ENCODE results near the gene ARHGEF16. TPM values are rescaled to one million over a fixed set of nuclear protein-coding genes. Genes with fewer than 3 reads are reported as not detected.

The ARHGEF16 gene
- total RNA-seq, 1 donor from 2014 or later, result 4.1 TPM

GRCh38 chr1:3436451-3436850 lies 18.0 kb upstream of the ARHGEF16 start:
- Histone ChIP-seq H3K4me3 (ENCODE audit: insufficient read depth, low read depth, low read length) (no peak overlapping the region), H3K9ac (ENCODE audit: low read length) (no peak overlapping the region), H3K27ac (ENCODE audit: low read depth, low read length) (no peak overlapping the region), H3K4me1 (ENCODE audit: insufficient read depth, low read length) (no peaks in the 10 kb centered on the region), H3K79me2 (ENCODE audit: insufficient read depth, low read length) (no peaks in the 10 kb centered on the region), H2AFZ (ENCODE audit: low read depth, low read length) (no peak overlapping the region), H3K4me2 (ENCODE audit: low read length) (no peak overlapping the region), H3K27me3 (ENCODE audit: insufficient read depth, low read length) (peaks cover 8% of the 10 kb centered on the region), H3K9me3 (ENCODE audit: insufficient read depth, low read depth, low read length) (peaks cover 2% of the 10 kb centered on the region), H4K20me1 (ENCODE audit: insufficient read depth, low read length) (no peaks in the 10 kb centered on the region), H3K36me3 (ENCODE audit: insufficient read depth, low read length) (no peaks in the 10 kb centered on the region)
- H3K4me1 Mint-ChIP-seq (ENCODE audit: low read depth, unreplicated experiment), result no peaks in the 10 kb centered on the region
- H3K36me3 Mint-ChIP-seq (ENCODE audit: low read depth, unreplicated experiment), result no peaks in the 10 kb centered on the region
- H3K27me3 Mint-ChIP-seq (ENCODE audit: low read depth, unreplicated experiment), result peaks cover 36% of the 10 kb centered on the region
- H3K4me3 Mint-ChIP-seq (ENCODE audit: unreplicated experiment), result no peak overlapping the region
- peaks cover 5% of the 10 kb centered on the region for H3K9me3 Mint-ChIP-seq (ENCODE audit: unreplicated experiment)
- no peak for DNase-seq (ENCODE audit: low read depth)
- TF ChIP-seq EZH2 (IDR thresholded peaks at IDR 0.05; ENCODE audit: insufficient read depth, low read length) (no peak), CTCF (IDR thresholded peaks at IDR 0.05; ENCODE audit: insufficient read depth, low read depth, low read length) (no peak)
- no peak for FAIRE-seq
- H3K27ac Mint-ChIP-seq (ENCODE audit: unreplicated experiment), result no peak overlapping the region

- Histone ChIP-seq H3K27ac (ENCODE audit: low read depth, low read length) (no peak overlapping the region), H3K4me3 (ENCODE audit: insufficient read depth, low read depth, low read length) (no peak overlapping the region), H3K27me3 (ENCODE audit: insufficient read depth, low read length) (peaks cover 13% of the 10 kb centered on the region), H3K9me3 (ENCODE audit: insufficient read depth, low read depth, low read length) (peaks cover 2% of the 10 kb centered on the region), H3K4me1 (ENCODE audit: insufficient read depth, low read length) (no peaks in the 10 kb centered on the region), H3K9ac (ENCODE audit: low read length) (no peak overlapping the region), H3K79me2 (ENCODE audit: insufficient read depth, low read length) (no peaks in the 10 kb centered on the region), H3K4me2 (ENCODE audit: low read length) (no peak overlapping the region), H4K20me1 (ENCODE audit: insufficient read depth, low read length) (no peaks in the 10 kb centered on the region), H2AFZ (ENCODE audit: low read depth, low read length) (no peak overlapping the region), H3K36me3 (ENCODE audit: insufficient read depth, low read length) (no peaks in the 10 kb centered on the region)
- FAIRE-seq, result no peak
- no peaks in the 10 kb centered on the region for H3K36me3 Mint-ChIP-seq (ENCODE audit: low read depth, unreplicated experiment)
- H3K4me1 Mint-ChIP-seq (ENCODE audit: low read depth, unreplicated experiment), result no peaks in the 10 kb centered on the region
- H3K27me3 Mint-ChIP-seq (ENCODE audit: low read depth, unreplicated experiment), result peaks cover 35% of the 10 kb centered on the region
- H3K4me3 Mint-ChIP-seq (ENCODE audit: unreplicated experiment), result no peak overlapping the region
- DNase-seq (ENCODE audit: low read depth), result no peak
- H3K9me3 Mint-ChIP-seq (ENCODE audit: unreplicated experiment), result peaks cover 5% of the 10 kb centered on the region
- H3K27ac Mint-ChIP-seq (ENCODE audit: unreplicated experiment), result no peak overlapping the region
- no peak for TF ChIP-seq CTCF (IDR thresholded peaks at IDR 0.05; ENCODE audit: insufficient read depth, low read depth, low read length)
- no peak for TF ChIP-seq EZH2 (IDR thresholded peaks at IDR 0.05; ENCODE audit: insufficient read depth, low read length)
These were observed 17.6 kb upstream of the ARHGEF16 start for GRCh38 chr1:3436901-3437300.

GRCh38 chr1:3438661-3439180 lies 15.7 kb upstream of the ARHGEF16 start:
- Mint-ChIP-seq H3K27me3 (ENCODE audit: low read depth, unreplicated experiment) (peaks cover 33% of the 10 kb centered on the region), H3K27ac (ENCODE audit: unreplicated experiment) (no peak overlapping the region), H3K9me3 (ENCODE audit: unreplicated experiment) (peaks cover 5% of the 10 kb centered on the region), H3K36me3 (ENCODE audit: low read depth, unreplicated experiment) (no peaks in the 10 kb centered on the region), H3K4me1 (ENCODE audit: low read depth, unreplicated experiment) (no peaks in the 10 kb centered on the region), H3K4me3 (ENCODE audit: unreplicated experiment) (no peak overlapping the region)
- H3K9ac ChIP-seq (ENCODE audit: low read length), result no peak overlapping the region
- no peaks in the 10 kb centered on the region for H3K36me3 ChIP-seq (ENCODE audit: insufficient read depth, low read length)
- H3K27me3 ChIP-seq (ENCODE audit: insufficient read depth, low read length), result peaks cover 24% of the 10 kb centered on the region
- no peak overlapping the region for H3K4me2 ChIP-seq (ENCODE audit: low read length)
- H3K27ac ChIP-seq (ENCODE audit: low read depth, low read length), result no peak overlapping the region
- no peaks in the 10 kb centered on the region for H3K79me2 ChIP-seq (ENCODE audit: insufficient read depth, low read length)
- peaks cover 2% of the 10 kb centered on the region for H3K9me3 ChIP-seq (ENCODE audit: insufficient read depth, low read depth, low read length)
- no peak overlapping the region for H2AFZ ChIP-seq (ENCODE audit: low read depth, low read length)
- TF ChIP-seq CTCF (IDR thresholded peaks at IDR 0.05; ENCODE audit: insufficient read depth, low read depth, low read length), result no peak
- no peaks in the 10 kb centered on the region for H4K20me1 ChIP-seq (ENCODE audit: insufficient read depth, low read length)
- H3K4me1 ChIP-seq (ENCODE audit: insufficient read depth, low read length), result no peaks in the 10 kb centered on the region
- no peak overlapping the region for H3K4me3 ChIP-seq (ENCODE audit: insufficient read depth, low read depth, low read length)
- FAIRE-seq, result no peak
- DNase-seq (ENCODE audit: low read depth), result no peak
